WTC11 (cell line): ENCODE results near the gene PLBD2. TPM values are rescaled to one million over a fixed set of nuclear protein-coding genes. Genes with fewer than 3 reads are reported as not detected.

Experiments
- ATAC-seq: fragments of 200-7000 bp; cut with Tn5 transposase; 2 replicates; pipeline ENCODE4 v1.10.0; 2021; ENCODE audit warnings: mild to moderate bottlenecking, moderate library complexity
- CTCF ChIA-PET: fragments of 300-600 bp; sonication (Branson Sonifier 250); formaldehyde crosslinking; loops from one replicate; lab custom pipeline; 2021; ENCODE audit warnings: antibody characterized with exemption; lab: Charles Lee
- POLR2A ChIA-PET: fragments of 350-600 bp; sonication (Branson Sonifier 250); formaldehyde crosslinking; loops from one replicate; lab custom pipeline; 2021; ENCODE audit warnings: antibody characterized with exemption; lab: Charles Lee
- DNase-seq: peaks from one replicate; pipeline ENCODE4 v3.0.0; 2021; ENCODE audit warnings: low spot score
- H3K27ac Mint-ChIP-seq: 2 replicates; pipeline ENCODE4 v1.8.0; 2021; ENCODE audit warnings: mixed read lengths
- H3K27me3 Mint-ChIP-seq: 2 replicates; pipeline ENCODE4 v1.8.0; 2021; ENCODE audit warnings: low read depth, mild to moderate bottlenecking, moderate library complexity, mixed read lengths
- H3K36me3 Mint-ChIP-seq: 2 replicates; pipeline ENCODE4 v1.8.0; 2021; ENCODE audit warnings: mixed read lengths
- H3K4me1 Mint-ChIP-seq: 2 replicates; pipeline ENCODE4 v1.8.0; 2022; ENCODE audit warnings: mixed read lengths
- H3K4me3 Mint-ChIP-seq: 2 replicates; pipeline ENCODE4 v1.8.0; 2021; ENCODE audit warnings: mild to moderate bottlenecking, moderate library complexity, mixed read lengths
- H3K9me3 Mint-ChIP-seq: 2 replicates; pipeline ENCODE4 v1.8.0; 2021; ENCODE audit warnings: mixed read lengths
- ATF3 ChIP-seq: sonication (generic); formaldehyde crosslinking; conservative IDR thresholded peaks from 2 replicates; pipeline ENCODE4 v1.8.1; 2022; ENCODE audit warnings: mild to moderate bottlenecking, missing genetic modification reagents
- FOXJ3 ChIP-seq: sonication (generic); formaldehyde crosslinking; IDR thresholded peaks from 2 replicates; pipeline ENCODE4 v1.9.0; 2021; ENCODE audit warnings: missing genetic modification reagents, mild to moderate bottlenecking, borderline replicate concordance
- GABPB1 ChIP-seq: sonication (generic); formaldehyde crosslinking; IDR thresholded peaks from 2 replicates; pipeline ENCODE4 v1.8.1; 2023; ENCODE audit warnings: mild to moderate bottlenecking, missing genetic modification reagents
- IRF1 ChIP-seq: sonication (generic); formaldehyde crosslinking; IDR thresholded peaks from 2 replicates; pipeline ENCODE4 v1.8.0; 2023; ENCODE audit warnings: missing genetic modification reagents
- JUN ChIP-seq: sonication (generic); formaldehyde crosslinking; IDR thresholded peaks from 2 replicates; pipeline ENCODE4 v1.8.0; 2023; ENCODE audit warnings: mild to moderate bottlenecking, missing genetic modification reagents
- MXD4 ChIP-seq: fragments of 250-450 bp; sonication (Bioruptor Pico); IDR thresholded peaks from 2 replicates; pipeline ENCODE4 v1.8.0; 2021; ENCODE audit warnings: mild to moderate bottlenecking, moderate library complexity, borderline replicate concordance
- RORB ChIP-seq: fragments of 250-450 bp; sonication (Bioruptor Pico); IDR thresholded peaks from 2 replicates; pipeline ENCODE4 v1.9.0; 2021; ENCODE audit warnings: mild to moderate bottlenecking
- SMAD3 ChIP-seq: sonication (generic); formaldehyde crosslinking; IDR thresholded peaks from 2 replicates; pipeline ENCODE4 v1.8.0; 2022; ENCODE audit warnings: missing genetic modification reagents, mild to moderate bottlenecking, borderline replicate concordance
- SOX15 ChIP-seq: fragments of 250-450 bp; sonication (Bioruptor Pico); IDR thresholded peaks from 2 replicates; pipeline ENCODE4 v1.9.0; 2021; ENCODE audit warnings: mild to moderate bottlenecking
- TP53 ChIP-seq: sonication (generic); formaldehyde crosslinking; IDR thresholded peaks from 2 replicates; pipeline ENCODE4 v1.8.1; 2023; ENCODE audit warnings: mild to moderate bottlenecking, missing genetic modification reagents
- ZNF317 ChIP-seq: sonication (generic); formaldehyde crosslinking; IDR thresholded peaks from 2 replicates; pipeline ENCODE4 v1.8.1; 2023; ENCODE audit warnings: low read depth, mild to moderate bottlenecking, moderate library complexity, missing genetic modification reagents, borderline replicate concordance
- ZNF423 ChIP-seq: fragments of 250-450 bp; sonication (Bioruptor Pico); IDR thresholded peaks from 2 replicates; pipeline ENCODE4 v2.1.2; 2022; ENCODE audit warnings: mild to moderate bottlenecking, moderate library complexity
- ZNF425 ChIP-seq: fragments of 250-450 bp; sonication (Bioruptor Pico); conservative IDR thresholded peaks from 2 replicates; pipeline ENCODE4 v1.9.0; 2021; ENCODE audit warnings: mild to moderate bottlenecking
- ZNF671 ChIP-seq: fragments of 250-450 bp; sonication (Bioruptor Pico); IDR thresholded peaks from 2 replicates; pipeline ENCODE4 v1.8.0; 2021; ENCODE audit warnings: mild to moderate bottlenecking
- total RNA-seq: library from RNA; stranded (reverse); gene quantifications from 3 replicates; pipeline ENCODE4 v1.2.3, GENCODE V29; 2021

Gene PLBD2
- total RNA-seq, 1 experiment from 2014 or later = 34.8 TPM

- TF ChIP-seq MXD4 (CRISPR knock-in tag) = no peak
- TF ChIP-seq SMAD3 (CRISPR knock-in tag) = no peak
- TF ChIP-seq IRF1 (CRISPR knock-in tag) = no peak
- TF ChIP-seq RORB (CRISPR knock-in tag) = no peak
- no peak for TF ChIP-seq ZNF423 (CRISPR knock-in tag)
- no peak for TF ChIP-seq SOX15 (CRISPR knock-in tag)
- TF ChIP-seq FOXJ3 (CRISPR knock-in tag) = no peak
Measured at GRCh38 chr12:113414519-113415038, 56.2 kb downstream of the PLBD2 start (continued).

GRCh38 chr12:113416091-113416754 lies 57.8 kb downstream of the PLBD2 start:
- Mint-ChIP-seq H3K9me3 (no peaks in the 10 kb centered on the region), H3K36me3 (no peaks in the 10 kb centered on the region), H3K4me1 (peaks cover 6% of the 10 kb centered on the region), H3K4me3 (no peak overlapping the region), H3K27ac (no peak overlapping the region), H3K27me3 (no peaks in the 10 kb centered on the region)
- CTCF ChIA-PET = interaction anchor here (1.0 kb wide), 2 partner anchors 8 to 9 kb away, joined by 3 to 7 read pairs; no protein-coding TSS in a partner anchor
- DNase-seq (no peak), ATAC-seq (peak; percentile 26; the same call in 1 of the 2 replicates)
- TF ChIP-seq ZNF317 (CRISPR knock-in tag) = no peak
- no peak for TF ChIP-seq JUN (CRISPR knock-in tag)
- TF ChIP-seq, all 79 proteins: peak for 0
- POLR2A ChIA-PET = interaction anchor here (0.5 to 0.6 kb wide), 2 partner anchors 58 to 606 kb away, joined by 3 to 4 read pairs; no protein-coding TSS in a partner anchor

- TF ChIP-seq GABPB1 (CRISPR knock-in tag) = peak; percentile 75; the same call in 1 of the 2 replicates
- no peak for TF ChIP-seq ATF3 (CRISPR knock-in tag)
- H3K27me3 Mint-ChIP-seq = no peaks in the 10 kb centered on the region
- no peak for DNase-seq
- ChIA-PET CTCF (interaction anchor here (0.6 to 1.0 kb wide), 3 partner anchors 21 to 150 kb away, joined by 3 read pairs; no protein-coding TSS in a partner anchor), POLR2A (no interaction called here)
- no peak for ATAC-seq
- no peak overlapping the region for H3K27ac Mint-ChIP-seq
- peaks cover 15% of the 10 kb centered on the region for H3K4me1 Mint-ChIP-seq
- no peak overlapping the region for H3K4me3 Mint-ChIP-seq
- no peaks in the 10 kb centered on the region for H3K9me3 Mint-ChIP-seq
- H3K36me3 Mint-ChIP-seq = no peaks in the 10 kb centered on the region
Measured at GRCh38 chr12:113418213-113418879, 60.0 kb downstream of the PLBD2 start.

- Mint-ChIP-seq H3K4me1 (peaks cover 16% of the 10 kb centered on the region), H3K36me3 (no peaks in the 10 kb centered on the region), H3K27ac (no peak overlapping the region), H3K4me3 (no peak overlapping the region), H3K9me3 (no peaks in the 10 kb centered on the region), H3K27me3 (no peaks in the 10 kb centered on the region)
- TF ChIP-seq TP53 (CRISPR knock-in tag) (no peak), ZNF671 (CRISPR knock-in tag) (no peak), ZNF425 (CRISPR knock-in tag) (no peak)
- ChIA-PET POLR2A (no interaction called here), CTCF (no interaction called here)
- DNase-seq (no peak), ATAC-seq (no peak)
Measured at GRCh38 chr12:113420996-113421595, 62.7 kb downstream of the PLBD2 start.
